NCI-H2171 treated with DMSO at 0.1 percent for 48 hours (cell line): ENCODE data around the gene KIF22.
"Not testable (repeated sequence)": the region's sequence is repeated elsewhere in the genome, so short reads cannot be mapped to it uniquely, and the experiment has no call there.

ENCODE experiments used
- DNase-seq: peaks from one replicate; lab custom pipeline; 2025; lab: John Stamatoyannopoulos, UW

KIF22 gene

DNA sequence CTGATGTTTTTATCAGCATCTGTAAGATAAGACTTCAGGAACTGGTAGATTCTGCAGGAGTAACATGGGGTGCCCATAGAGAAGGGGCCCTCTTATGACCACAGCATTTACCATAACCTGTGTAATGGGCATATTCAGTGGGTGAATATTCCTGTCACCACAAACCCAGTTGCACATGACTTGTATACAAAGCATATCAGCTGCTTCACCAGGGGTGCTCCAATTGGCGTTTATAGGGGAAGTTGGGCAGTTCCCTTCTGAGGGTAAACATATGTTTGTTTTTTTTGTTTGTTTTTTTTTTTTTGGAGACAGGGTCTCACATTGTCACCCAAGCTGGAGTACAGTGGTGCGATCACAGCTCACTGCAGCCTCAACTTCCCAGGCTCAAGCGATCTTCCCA, 24.0 kb upstream of the KIF22 start:
- DNase-seq = no peak

DNA sequence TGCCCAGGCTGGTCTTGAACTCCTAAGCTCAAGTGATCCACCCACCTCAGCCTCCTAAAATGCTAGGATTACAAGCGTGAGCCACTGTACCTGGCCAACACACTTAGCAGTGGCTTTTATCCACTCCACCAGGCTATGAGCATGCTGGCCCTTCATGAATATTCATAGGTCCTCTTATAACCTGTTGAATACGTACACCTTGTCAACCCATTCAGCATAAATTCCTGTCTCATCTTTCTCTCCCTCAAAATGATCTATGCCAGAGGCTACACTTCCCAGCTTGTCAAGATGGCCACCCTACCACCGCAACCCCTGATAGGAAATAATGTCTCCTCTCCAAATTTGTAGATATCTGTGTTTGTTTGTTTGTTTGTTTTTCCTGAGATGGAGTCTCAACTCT, 23.5 kb upstream of the KIF22 start:
- no peak for DNase-seq

DNA sequence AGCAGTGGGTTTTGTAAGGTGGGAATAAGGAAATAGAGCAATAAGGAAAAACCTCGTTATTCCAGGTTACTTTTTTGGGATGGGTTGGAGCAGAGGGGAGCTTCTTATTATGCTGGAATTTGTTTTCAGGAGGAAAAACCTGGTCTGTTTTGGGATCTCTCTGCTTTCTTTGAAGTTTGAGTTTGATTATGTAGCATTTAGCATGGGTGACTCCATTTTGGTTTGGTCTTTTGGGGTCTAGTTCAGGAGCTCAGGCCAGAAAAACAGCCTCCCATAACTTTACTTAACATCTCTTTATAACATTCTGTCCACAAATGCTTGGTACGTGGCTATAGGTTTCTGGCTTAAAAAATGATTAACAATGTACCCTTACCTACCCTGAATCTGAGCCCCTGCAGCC, 21.0 kb upstream of the KIF22 start:
- no peak for DNase-seq

DNA sequence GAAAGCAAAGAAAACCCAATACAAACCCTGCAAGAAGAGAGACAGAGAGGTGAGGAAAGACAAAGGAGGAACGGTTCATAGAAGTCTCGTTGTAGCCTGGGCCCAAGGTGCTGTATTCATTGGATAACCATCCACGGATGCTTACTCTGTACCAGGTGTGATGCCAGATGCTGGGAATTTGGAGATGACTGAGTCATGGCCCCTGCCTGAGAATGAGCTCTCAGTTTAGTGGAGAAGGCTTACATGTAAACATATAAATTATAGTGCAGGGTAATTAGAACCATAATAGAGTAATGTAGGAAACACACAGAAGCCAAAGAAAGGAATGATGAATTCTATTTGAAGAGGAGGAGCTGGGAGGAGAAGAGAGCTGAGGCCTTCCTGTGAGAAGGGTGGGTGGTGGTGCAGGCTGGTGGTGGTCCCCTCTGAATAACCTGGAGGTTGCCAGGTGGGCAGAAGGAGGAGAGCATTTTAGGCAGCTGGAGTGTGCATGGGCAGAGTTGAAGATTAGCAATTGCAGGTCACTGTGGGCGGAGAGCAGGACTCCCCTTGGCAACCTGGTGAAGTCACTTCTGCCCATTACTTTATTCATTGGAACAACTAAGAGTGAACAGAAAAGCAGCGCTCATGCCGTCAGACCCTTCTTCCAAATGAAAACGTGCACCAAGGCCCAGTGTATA, 20.2 kb upstream of the KIF22 start:
- DNase-seq = peak; percentile 65

DNA sequence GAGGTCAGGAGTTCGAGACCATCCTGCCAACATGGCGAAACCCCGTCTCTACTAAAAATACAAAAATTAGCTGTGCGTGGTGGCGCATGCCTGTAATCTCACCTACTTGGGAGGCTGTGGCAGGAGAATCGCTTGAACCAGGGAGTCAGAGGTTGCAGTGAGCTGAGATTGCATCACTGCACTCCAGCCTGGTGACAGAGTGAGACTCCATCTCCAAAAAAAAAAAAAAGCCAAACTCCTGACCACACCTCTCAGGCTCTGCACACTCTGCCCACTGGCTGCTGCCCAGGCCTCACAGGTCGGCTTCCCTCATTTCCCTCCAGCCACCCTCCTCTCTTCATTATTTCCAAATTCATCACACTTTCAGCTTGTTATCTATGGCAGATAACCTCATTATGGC, 18.2 kb upstream of the KIF22 start:
- not testable (repeated sequence) for DNase-seq

DNA sequence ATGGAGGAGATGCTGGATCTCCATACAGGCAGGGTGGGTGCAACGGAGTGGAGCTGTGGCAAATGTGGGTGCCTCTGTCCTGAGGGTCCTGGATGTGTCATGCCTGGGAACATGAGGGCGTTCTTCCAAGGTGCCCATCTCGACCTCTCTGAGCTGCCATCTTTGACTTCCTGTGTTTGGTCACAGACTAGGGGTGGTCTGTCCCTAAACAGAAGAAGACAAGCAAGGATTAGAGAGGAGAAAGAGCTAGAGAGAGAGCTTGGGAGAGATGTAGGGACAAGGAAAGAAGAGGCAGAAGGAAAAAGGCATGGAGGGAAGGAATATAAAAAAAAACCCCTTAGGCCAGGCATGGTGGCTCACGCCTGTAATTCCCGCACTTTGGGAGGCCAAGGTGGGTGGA, 15.8 kb upstream of the KIF22 start:
- no peak for DNase-seq

DNA sequence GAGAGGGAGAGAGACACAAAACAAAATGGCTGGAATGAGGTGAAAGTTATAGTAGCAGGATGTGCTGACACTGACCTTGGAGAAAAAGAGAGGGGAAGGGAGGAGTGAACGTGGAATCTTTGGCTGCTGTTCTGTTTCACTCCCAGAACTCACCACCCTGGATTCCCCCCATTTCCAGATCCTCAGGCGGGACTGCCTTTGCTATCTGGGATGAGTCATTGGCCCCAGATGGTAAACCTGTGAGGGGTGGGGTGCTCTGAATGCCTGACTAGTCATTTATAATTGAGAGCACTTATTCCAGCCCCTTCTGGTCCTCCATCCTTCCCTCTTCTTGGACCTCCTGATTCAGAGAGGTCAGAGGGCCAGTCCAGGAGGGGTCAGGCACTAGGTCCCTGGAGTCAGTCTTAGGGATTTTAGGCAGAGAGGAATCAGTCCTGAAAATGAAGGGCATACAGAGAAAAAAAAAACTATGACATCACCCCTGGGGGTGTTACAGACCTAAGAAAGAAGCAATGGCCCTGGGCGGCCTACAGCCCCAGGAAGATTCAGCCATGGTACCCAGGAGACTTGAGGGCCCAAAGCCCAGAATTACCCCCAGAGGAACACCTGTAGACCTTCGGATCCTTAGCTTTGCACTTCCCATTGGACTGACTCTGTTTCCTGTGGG, 14.7 kb upstream of the KIF22 start:
- DNase-seq = peak; percentile 74

DNA sequence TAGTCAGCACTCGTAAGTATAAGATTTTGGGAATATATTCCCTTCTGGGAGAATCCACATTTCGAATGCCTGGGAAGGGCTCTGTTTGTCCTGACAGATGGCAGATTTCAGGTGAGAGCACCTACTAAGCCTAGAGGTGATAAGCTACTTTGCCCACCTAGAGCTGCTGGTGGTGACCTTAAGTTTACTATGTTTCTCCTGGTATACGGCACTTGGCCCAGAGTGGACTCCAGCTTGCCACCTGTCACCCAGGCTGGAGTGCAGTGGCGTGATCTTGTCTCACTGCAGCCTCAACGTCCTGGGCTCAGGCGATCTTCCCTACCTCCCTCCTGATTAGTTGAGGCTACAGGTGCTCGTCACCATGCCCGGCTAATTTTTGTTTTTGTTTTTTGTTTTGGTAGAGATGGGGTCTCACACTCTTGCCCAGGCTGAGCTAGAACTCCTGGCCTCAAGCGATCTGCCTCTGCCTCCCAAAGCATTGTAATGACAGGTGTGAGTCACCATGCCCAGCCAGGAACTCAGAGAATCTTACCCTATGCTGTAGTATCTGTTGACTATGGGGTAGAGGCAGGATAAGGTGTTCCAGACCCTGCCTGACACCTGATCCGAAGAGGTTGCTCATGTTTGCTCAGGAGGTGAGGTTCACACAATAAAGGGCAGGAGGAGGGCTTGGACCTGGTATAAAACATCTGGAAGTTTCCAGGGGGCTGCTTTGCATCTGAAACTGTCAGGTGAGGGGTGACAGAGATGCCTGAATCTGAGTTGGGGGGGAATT, 12.8 kb upstream of the KIF22 start, which contains the start of gene ZG16:
Gene ZG16, plus strand, starts transcription at position 681 of the 775 bp plus-strand sequence. CDS start 1,011 bp downstream, outside the sequence.
- peak; percentile 5 for DNase-seq

DNA sequence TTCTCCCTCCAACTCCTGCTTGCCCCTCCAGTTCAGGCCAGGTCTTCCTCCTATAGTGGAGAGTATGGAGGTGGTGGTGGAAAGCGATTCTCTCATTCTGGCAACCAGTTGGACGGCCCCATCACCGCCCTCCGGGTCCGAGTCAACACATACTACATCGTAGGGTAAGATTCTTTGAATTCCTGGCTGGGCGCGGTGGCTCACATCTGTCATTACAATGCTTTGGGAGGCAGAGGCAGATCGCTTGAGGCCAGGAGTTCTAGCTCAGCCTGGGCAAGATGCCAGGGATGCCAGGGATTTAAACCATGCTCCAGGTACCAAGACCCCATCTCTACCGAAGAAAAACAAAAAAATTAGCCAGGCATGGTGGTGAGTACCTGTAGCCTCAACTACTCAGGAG, 11.1 kb upstream of the KIF22 start:
- DNase-seq = no peak

DNA sequence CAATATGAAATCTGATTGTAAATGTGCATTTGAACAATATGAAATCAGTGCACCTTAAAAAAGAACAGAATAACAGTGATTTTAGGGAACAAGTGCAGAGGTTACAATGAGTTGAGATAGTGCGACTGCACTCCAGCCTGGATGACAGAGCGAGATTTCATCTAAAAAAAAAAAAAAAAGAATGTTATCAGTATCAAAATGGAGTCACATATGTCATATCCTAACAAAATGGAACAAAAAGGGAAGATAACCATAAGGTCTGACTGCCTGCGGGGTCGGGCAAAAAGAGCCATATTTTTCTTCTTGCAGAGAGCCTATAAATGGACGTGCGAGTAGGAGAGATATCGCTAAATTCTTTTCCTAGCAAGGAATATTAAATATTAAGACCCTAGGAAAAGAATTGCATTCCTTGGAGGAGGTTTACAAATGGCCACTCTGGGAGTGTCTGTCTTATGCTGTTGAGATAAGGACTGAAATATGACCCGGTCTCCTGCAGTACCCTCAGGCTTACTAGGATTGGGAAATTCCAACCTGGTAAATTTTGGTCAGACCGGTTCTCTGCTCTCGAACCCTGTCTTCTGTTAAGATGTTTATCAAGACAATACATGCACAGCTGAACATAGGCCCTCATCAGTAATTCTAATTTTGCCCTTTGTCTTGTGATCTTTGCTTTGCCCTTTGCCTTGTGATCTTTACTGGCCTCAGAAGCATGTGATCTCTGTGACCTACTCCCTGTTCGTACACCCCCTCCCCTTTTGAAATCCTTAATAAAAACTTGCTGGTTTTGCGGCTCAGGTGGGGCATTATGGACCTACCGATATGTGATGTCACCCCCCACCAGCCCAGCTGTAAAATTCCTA, 7.2 kb upstream of the KIF22 start:
- DNase-seq = not testable (repeated sequence)

DNA sequence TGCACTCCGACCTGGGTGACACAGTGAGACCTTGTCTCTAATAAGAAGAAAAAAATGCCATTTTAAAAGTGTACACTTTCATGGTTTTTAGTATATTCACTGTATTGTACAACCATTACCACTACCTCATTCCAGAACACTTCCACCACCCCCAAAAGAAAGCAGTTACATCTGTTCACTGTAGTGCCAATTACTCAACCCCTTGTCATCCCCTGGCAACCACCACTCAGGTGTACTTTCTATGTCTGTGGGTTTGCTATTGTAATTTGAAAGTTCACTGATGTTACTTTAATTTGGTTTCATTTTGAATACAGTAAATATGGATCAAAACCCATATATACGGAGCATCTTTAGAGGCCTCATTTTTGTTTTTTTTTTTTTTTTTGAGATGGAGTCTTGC, 6.4 kb upstream of the KIF22 start:
- DNase-seq = no peak

DNA sequence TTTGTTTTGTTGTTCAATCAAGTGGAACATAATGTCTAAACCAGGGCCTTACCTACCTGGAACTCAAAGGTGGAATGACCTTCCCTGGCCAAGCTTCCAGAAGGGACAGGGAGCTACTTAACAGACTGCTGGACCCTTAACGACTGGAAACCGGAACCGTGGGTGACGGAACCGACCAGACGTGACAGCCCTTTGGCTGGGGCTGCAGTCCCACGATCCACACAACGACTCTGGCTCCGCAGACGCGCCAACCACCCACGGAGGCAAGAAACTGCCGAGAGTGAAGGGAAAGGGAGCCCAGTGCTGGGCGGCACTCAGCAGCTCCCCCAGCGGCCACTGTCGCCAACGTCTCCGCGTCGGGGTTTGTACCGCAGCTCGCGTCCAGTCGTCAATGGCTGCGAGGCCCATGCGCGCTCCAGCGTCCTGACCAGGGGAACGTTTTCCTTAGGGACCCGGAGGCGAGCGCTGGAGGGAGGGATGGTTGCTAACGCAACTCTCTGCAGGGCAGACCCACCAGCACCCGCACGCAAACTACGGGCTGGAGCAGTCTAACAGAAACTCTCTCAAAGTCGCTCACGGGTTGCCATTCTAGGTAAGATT, 5.5 kb upstream of the KIF22 start:
- DNase-seq = no peak

DNA sequence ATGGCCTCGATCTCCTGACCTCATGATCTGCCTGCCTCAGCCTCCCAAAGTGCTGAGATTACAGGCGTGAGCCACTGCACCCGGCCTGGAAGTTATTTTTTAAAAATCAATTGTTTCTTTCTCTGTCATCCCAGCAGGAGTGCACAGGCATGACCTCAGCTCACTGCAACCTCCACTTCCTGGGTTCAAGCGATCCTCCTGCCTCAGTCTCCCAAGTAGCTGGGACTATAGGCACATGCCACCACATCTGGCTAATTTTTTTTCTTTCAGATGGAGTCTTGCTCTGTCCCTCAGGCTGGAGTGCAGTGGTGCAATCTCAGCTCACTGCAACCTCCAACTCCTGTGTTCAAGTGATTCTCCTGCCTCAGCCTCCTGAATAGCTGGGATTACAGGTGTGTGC, 3.4 kb upstream of the KIF22 start:
- not testable (repeated sequence) for DNase-seq

DNA sequence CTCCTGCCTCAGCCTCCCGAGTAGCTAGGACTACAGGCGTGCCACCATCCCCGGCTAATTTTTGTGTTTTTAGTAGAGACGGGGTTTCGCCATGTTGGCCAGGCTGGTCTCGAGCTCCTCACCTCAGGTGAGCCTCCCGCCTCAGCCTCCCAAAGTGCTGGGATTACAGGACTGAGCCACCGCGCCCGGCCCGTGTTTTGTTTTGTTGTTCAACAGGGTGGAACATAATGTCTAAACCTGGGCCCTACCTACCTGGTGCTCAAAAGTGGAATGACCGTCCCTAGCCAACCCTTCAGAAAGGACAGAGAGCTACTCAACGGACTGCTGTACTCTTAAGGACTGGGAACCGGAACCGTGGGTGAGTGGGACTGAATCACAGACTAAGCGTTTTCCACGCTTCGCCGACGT, 772 bp upstream of the KIF22 start:
- DNase-seq = no peak

DNA sequence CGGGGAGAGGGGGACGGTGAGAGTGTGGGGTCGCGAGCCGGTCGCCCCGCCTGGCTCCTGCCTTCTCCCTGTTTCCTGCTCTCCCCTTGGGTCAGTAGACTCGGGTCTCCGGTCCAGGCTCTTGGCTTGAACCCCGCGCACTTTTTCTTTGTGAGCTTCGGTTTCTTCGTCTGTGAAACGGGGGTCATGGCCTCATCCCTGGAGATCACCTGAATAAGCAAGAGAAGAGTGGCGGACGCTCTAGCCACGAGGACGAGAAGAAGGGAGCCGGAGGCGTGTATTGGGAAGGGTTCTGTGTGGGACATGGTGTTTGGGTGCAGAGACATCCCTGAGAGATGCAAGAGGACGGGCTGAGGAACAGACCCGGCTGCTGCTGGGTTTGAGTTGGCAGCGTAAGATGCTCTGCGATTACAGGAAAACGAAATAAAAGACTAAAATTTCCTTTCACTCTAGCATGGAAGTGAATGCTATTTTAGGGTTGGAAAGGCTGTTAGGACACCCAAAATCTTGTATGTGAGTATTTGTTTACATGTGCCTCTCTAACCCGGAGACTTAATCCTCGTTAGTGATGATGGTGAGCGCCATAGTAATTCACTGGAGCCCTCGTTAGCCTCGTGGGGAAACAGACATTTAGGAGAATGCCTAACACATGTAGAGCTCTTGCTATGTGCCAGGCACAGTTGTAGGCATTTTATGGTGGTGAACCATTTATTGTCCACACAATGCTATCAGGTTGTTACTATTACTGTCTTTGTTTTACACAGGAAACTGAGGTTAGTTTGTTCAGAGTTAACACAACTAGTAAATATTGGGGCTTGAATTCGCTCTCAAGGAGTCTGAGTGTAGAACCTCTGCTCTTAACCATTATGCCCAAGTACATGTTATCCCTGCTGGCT, 646 bp downstream of the KIF22 start:
- DNase-seq = peak; percentile 55

DNA sequence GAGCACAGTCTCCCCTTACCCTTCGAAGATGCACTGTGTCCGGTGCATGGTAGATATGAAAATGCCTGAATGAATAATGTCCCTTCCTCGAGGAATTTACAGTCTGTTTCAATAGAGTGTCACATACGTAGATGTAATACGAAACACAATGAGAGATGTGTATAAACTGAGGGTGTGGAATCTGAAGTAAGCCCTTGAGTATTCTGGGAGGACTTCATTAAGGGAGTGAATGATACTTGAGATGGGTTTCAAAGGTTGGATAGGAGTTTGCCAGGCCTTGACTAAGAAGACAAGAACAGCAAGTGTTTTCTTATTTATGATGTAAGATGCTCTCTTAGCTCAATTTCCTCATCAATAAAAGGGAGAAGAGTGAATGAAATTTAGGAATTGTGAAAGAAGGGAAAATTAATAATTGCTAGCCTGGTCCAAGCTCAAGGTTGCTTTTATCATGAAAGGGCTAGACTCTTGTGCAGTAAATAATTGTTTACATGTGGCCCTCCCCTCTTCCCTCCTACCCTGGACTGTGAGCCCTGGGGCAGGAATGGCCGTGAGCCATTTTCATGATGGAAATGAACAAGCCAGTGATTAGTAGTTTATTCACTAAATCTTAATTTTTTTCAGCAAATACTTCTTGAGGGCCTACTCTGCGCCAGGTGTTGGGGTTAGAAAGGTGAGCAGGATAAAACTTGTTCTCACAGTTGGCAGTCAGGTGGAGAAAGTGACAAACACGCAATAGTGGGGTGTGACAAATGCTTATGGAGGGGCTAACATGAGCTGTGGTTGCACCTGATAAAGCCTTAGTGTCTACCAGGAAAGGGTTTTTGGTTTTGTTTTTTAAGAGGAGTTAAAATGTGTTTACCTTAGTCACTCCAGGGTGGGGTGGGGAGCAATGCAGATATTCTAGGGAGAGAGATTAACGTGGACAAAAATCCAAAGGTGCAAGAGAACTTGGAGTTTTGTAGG, 1.6 kb downstream of the KIF22 start:
- DNase-seq = no peak

DNA sequence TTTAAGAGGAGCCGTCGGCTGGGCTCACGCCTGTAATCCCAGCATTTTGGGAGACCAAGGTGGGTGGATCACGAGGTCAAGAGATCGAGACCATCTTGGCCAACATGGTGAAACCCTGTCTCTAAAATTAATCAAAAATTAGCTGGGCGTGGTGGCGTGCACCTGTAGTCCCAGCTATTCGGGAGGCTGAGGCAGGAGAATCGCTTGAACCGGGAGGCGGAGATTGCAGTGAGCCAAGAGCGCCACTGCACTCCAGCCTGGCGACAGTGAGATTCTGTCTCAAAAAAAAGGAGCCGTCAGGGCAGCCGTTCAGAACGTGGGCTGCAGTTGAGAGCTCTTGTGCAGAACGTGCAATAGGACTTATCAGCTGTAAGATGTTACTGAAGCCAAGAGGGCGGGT, 2.6 kb downstream of the KIF22 start:
- DNase-seq = not testable (repeated sequence)

DNA sequence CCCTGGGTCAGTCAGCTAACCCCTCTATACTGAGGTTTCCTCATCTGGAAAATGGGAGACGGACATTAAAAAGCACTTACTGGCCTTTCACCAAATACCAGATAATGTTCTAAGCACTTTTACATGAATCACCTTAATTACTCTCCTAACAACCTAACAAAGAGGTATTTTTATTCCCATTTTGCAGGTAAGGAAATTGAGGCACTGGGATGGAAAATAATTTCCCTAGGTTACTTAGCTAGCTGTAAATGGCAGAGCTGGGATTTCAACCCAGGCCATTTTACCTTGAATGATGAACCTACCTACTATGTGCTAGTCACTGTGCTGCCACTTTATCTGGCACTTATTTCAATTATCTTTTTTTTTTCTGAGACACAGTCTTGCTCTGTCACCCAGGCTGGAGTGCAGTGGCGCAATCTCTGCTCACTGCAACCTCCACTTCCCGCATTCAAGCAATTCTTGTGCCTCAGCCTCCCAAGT, 3.7 kb downstream of the KIF22 start:
- no peak for DNase-seq

DNA sequence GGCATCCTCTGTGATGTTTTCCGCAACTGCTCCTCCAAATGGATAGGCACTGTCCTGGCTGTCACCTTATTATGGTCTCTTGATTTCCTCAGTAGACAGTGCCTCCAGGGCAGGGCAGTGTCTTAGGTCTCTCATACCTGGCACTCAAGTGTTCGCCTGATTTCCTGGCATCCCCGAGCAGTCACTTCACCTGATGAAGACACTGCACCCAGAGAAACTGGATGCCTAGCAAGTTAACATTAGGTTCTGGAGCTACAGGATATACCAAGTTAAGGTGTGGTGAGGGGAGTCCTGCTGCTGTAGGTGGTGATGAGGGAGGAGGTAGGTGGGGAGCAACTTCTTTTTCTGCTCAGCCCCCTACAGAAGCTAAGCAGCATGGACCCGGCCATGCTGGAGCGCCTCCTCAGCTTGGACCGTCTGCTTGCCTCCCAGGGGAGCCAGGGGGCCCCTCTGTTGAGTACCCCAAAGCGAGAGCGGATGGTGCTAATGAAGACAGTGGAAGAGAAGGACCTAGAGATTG, 11.9 kb downstream of the KIF22 start:
- DNase-seq = no peak
